ENCODE data around the gene TCEAL6.
"Not testable (repeated sequence)": the region's sequence is repeated elsewhere in the genome, so short reads cannot be mapped to it uniquely, and the experiment has no call there.

The TCEAL6 gene

GRCh38 chrX:102142274-102142673, at the start of gene TCEAL6:
TCEAL6 (minus strand) TSS chrX:102142481.
- DNase-seq, result not testable (repeated sequence)

- no peak for DNase-seq
These were observed 43.9 kb upstream of the TCEAL6 start for GRCh38 chrX:102185967-102186720.

DNA sequence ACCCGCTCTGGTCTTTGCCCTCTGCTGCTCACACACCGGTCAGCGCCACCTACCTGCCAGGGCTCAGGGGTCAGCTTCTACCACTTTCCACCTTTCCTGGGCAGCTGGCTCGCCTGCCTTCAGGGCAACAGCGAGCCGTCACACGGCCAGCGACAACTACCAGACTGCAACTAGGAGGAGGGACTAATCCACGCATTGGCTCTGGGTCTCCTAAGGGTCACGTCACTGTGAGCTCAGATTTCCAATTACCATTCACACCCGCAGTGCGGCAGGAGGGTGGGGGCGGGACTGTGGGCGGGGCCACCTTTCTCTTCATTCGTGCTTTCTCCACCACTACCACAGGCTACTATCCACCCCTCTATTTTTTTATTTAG, 13.5 kb upstream of the TCEAL6 start, which contains the start of gene BEX5:
Gene BEX5 (minus strand): TSS at position 172 of the 374 bp plus-strand sequence. CDS start 1,712 bp downstream, outside the sequence.
- peak; percentile 69 to 76 for DNase-seq

- DNase-seq, result peak; percentile 1 to 35
These were observed 12.9 kb upstream of the TCEAL6 start for GRCh38 chrX:102154900-102155805.

- DNase-seq, result peak in 1 of 2 donors; percentile 23
These were observed 12.1 kb upstream of the TCEAL6 start for GRCh38 chrX:102154218-102154860.

DNA sequence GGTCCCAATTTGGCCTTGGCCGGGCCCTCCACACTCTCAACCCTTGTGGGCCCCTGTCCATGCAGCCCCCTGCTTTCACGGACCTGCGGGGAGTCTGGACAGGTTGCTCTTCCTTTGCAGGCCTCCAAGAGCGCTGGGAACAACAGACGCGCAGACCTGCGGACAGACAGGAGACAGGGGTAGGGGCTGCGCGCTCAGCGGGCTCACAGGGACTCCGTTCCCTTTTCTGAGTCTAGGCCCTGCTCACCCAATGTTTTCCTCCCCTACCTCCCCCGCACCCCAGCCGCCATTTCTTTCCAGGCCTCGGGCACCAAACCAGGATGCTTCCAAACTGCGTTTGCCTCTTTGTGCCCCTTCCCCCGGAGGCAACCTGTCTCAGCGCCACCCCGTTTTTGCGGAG, 650 bp downstream of the TCEAL6 start:
- not testable (repeated sequence) for DNase-seq

- not testable (repeated sequence) for DNase-seq
These were observed 1.4 kb downstream of the TCEAL6 start for GRCh38 chrX:102140876-102141275.

DNA sequence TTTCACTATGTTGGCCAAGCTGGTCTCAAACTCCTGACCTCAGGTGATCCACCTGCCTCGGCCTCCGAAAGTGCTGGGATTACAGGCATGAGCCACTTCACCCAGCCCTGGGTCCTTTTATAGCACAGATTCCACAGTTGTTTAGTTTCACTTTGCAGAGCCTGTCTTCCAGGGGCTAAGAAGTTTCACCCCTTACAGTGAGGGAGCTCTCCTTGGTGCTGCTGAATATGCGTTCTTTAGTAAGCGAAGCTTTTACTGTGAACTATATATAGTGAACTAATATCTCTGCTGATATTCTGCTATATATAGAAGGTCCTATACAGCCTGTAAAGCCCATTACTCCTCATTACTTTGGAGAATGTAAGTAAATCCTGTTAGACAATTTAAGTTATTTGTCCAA, 4.2 kb downstream of the TCEAL6 start:
- DNase-seq, result no peak

DNA sequence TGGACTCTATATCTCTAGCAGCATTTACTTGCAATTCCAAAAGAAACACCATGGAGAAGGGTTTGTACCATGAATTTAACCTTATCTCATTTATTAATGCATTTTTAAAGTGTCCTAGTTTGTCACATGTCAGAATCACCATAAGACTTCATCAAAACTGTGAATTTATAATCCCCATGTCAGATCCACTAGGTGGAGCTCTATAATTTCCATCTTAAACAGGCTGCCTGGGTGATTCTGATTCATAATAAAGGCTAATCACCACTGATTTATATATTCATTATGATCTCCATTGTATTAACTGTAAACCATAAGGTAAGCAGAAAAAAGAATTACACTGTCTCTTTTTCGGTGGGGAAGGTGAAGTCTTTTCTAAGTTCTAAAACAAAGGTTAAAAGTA, 12.8 kb downstream of the TCEAL6 start:
- DNase-seq, result peak in 1 of 2 donors; percentile 10

- no peak for DNase-seq
These were observed 15.4 kb downstream of the TCEAL6 start for GRCh38 chrX:102126863-102127262.

- not testable (repeated sequence) for DNase-seq
These were observed 16.0 kb downstream of the TCEAL6 start for GRCh38 chrX:102126080-102126818.

GRCh38 chrX:102125436-102125835, 16.8 kb downstream of the TCEAL6 start, which contains the start of gene TCEAL2:
TCEAL2 (plus strand) TSS chrX:102125679; CDS start chrX:102126831, 1,152 bp downstream.
- DNase-seq, result not testable (repeated sequence)

DNA sequence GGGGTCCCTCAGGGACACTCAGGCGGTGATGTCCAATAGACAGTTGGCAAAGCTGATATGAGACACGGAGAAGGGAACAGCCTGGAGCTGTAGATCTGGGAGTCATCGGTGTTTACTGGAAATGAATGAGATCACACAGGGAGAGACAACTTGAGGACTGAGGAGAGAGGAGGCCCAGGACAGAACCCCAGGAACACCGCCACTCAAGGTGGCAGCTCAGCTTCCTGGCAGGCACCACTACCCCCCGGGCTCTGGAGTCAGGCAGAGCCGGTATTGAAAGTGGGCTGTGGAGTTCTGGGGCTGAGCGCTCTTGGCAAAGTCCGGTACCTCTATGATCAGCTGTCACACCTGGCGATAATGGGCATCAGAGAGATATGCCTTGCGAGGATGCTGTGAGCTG, 17.3 kb downstream of the TCEAL6 start:
- not testable (repeated sequence) for DNase-seq

- no peak for DNase-seq
These were observed 26.5 kb downstream of the TCEAL6 start for GRCh38 chrX:102115748-102116147.

- no peak for DNase-seq
These were observed 28.9 kb downstream of the TCEAL6 start for GRCh38 chrX:102113367-102113766.
